Stimulated activated CD4-positive, alpha-beta T cell treated with anti-CD3 and anti-CD28 coated beads, Interleukin-4, amount 100 ng/mL, for 1 hour (primary cell): ENCODE measurements around the gene VAPA.

Experiments
- DNase-seq: peaks from one replicate; pipeline ENCODE4 v3.0.0-alpha.2; 2020

Gene VAPA

DNA sequence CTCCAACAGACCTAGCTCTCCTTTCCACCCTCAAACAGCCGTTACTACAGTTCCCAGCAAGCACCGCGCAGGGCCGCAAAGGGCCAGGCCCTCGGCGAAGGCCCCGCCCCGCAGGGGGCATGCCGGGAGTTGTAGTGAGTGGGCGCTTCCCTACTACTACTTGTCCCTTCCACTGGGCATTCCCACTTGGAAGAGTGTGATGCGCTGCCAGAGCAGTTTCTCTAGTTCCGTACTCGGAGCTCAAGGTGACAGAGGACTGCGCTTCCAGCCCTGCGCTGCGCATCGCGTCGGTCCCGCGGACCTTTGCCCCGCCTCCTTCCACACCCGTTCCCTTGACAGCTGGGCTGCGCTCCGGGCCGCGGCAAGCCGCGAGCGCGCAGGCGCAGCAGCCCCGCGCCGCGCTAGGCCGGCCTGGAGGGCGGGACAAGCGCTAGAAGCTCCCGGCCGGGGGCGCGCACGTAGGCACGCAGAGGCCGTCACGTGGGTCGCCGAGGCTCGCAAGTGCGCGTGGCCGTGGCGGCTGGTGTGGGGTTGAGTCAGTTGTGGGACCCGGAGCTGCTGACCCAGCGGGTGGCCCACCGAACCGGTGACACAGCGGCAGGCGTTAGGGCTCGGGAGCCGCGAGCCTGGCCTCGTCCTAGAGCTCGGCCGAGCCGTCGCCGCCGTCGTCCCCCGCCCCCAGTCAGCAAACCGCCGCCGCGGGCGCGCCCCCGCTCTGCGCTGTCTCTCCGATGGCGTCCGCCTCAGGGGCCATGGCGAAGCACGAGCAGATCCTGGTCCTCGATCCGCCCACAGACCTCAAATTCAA, at the start of gene VAPA:
TSS of gene VAPA (plus strand) at position 491 of the 808 bp plus-strand sequence. CDS start at position 732, 241 bp downstream.
- DNase-seq = peak; percentile 92

DNA sequence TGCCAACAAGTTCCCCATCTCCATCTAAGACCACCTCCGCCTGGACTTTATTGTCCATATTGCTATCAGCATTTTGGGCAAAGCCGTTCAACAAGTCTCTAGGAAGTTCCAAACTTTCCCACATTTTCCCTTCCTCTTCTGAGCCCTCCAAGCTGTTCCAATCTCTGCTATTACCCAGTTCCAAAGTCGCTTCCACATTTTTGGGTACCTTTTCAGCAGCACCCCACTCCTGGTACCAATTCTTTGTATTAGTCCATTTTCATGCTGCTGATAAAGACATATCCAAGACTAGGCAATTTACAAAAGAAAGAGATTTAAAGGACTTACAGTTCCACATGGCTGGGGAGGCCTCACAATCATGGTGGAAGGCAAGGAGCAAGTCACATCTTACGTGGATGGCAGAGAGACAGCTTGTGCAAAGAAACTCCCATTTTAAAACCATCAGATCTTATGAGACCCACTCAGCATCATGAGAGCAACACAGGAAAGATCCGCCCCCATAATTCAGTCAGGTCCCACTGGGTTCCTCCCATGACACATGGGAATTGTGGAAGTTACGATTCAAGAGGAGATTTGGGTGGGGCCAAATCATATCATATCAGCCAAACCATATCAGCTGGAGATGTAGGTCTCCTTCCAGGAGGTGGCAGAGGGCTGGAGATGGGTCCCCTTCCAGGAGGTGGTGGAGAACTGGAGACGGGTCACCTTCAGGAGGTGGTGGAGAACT, 47.9 kb upstream of the VAPA start:
- DNase-seq = no peak

GRCh38 chr18:9866627-9867026, 47.2 kb upstream of the VAPA start:
- no peak for DNase-seq

DNA sequence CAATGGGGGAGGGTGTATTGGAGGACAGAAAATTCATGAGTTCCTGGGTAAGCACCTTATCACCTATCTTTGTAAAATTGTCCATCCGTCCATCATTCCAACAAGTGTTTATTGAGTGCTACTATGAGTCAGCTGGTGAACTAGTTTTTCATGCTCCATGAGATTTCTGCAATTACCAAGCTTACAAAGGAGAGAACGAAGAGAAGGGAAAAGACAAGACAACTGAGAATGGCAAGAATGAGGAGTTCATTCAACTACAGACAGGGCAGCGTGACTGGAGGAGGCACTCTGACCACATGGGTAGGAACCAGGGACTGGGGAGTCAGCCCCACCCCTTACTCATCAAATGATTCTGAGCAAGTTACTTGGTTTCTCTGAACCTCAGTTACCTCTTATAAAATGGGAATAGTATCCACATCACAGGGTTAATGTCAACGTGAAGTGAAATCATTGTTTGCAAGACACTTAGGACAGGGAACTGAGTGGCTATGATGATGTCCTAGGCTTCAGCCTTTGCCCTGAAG, 46.7 kb upstream of the VAPA start:
- no peak for DNase-seq

- DNase-seq = no peak
Observed at GRCh38 chr18:9868857-9869714, 44.7 kb upstream of the VAPA start.

DNA sequence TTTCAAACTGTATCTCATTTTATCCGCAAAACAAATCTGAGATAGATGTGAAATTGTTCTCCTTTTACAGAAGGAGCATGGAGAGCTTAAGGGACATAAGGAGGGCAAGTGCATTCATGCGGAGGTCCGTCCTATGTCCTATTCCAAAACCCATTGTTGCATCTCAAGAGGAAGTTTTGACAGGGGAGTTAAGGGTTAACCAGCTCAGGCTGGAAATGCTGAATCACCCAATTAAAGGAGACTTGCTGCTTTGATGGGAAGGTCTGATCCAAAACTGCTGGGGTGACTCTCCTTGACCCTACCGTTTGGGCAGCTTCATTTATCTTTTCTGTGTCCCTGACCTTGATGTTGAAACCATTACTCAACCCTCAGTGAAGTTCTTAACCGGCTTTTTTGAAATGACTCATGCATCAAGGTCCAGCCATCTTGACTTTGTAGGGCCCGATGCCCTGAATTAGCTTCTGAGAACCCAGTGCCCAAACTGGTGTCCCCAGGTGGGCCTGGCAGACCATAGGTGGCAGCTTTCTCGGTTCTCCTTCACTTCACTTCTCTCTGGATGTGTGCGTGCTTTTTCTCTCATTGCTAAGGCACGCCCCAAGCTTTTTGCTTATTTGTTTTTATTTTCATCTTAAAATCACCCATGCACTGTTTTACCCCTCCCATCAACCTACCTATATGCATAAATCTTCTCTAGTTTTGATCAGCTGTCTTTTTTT, 43.9 kb upstream of the VAPA start:
- DNase-seq = no peak

GRCh38 chr18:9870431-9871008, 43.3 kb upstream of the VAPA start:
- no peak for DNase-seq

- DNase-seq = no peak
Observed at GRCh38 chr18:9871244-9871746, 42.5 kb upstream of the VAPA start.

DNA sequence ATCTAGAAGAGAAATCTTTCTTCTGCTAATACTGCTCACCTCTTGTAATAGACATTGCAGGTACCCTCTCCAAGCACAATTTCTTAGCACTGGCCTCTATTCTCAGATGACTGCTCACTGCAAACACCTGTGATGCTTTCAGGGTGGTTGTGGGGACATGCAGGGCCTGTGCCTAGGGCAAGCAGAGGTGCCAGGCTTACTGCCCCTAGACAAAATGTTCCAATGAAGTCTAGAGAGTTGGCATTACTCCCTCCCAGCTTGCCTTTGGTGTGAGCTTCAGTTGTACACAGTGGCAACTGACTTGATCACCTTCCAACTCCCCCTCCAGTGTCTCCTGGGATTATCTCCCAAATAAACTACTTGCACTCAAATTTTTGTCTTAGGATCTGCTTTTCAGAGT, 41.0 kb upstream of the VAPA start:
- DNase-seq = no peak

GRCh38 chr18:9874728-9875127, 39.1 kb upstream of the VAPA start:
- no peak for DNase-seq

DNA sequence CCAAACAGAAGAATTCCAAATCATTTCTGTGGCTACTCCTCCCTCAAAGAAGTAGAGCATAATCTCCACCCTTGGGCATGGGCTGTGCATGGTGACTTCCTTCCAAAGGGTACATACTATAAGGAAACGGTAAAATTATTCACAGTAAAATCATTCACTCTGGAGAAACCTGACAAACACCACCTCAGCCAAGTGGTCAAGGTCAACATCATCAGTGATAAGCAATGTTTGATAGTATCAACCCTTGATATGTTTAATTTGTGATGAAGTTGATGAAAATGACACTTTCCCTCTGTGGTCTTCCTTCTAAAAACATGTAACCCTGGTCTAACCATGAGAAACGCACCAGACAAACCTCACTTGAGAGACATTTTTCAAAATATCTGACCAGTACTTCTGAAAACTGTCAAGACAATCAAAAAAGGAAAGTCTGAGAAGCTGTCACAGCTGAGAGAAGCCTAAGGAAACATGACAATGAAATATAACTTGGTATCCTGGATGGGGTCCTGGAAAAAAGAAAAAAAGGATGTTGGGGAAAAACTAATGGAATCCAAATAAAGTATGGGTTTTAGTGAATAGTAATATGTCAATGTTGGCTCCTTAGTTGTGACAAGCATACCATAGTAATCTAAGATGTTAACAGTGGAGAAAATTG, 37.5 kb upstream of the VAPA start:
- DNase-seq = no peak

DNA sequence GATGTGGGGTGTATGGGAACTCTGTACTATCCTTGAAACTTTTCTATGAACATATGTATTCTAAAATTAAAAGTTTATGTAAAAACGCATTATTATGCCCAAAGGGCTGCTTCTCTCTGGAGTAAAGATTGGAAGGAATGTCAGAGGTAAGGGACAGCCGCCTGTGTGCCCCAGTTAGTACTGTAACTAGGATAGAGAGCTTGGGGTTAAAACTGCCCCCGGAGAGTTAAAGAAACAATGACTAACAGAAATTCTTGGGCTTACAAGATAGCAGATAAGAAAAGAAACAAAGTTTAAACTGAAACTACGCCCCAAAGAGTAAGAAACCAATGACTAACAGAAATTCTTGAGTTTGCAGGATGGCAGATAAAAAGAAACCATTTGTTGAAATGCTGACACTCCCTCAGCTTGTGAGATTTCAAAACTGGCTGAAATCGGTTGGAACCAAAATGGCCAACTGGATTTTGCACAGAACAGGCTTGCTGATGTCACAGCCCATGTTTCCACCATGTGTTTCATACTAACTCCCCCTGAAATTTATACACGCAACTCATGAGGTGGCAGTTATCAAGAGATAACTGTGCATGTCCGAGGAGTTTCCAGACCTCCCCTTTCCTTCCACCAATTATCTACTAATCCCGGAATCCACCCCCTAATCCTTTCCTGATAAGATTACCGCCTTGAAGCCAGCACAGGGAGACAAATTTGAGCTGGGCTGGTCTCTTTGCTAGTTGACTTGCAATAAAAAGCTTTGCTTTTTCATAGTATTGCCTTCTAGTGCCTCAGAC, 36.8 kb upstream of the VAPA start:
- no peak for DNase-seq

DNA sequence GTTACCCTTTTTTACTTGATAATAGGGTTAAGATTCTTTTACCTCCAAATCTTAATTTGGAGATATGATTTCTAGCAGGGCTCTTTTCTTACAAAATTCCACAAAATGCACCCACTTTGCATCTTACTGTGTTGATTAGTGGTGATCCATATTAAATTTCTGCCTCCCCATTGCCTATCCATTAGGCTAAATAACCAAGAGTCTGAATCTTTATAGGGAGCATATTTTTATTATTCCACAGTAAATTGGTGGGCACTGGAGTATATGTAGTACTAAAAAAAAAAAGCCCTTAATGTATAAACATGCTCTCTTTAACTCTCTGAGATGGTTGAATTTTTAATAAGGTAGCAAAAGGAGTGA, 36.2 kb upstream of the VAPA start:
- DNase-seq = no peak

DNA sequence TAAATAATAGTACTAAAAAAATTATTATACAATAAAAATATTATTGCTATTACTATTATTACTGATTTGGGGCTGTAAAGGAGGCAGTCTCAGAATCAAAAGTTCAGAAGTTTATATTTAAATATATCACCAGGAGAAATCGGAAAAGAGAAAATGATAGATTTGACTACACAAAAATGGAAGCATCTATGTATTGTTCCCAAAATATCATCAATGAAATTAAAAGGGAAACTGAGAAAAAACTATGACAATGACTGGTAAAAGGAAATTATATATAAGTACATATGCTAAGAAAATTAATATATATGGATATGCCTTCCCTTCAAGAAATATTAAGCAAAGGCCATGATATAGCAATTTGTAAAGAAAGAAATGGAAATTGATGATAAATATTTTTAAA, 35.7 kb upstream of the VAPA start:
- no peak for DNase-seq

- DNase-seq = no peak
Observed at GRCh38 chr18:9878783-9879242, 35.0 kb upstream of the VAPA start.

GRCh38 chr18:9884090-9884489, 29.7 kb upstream of the VAPA start:
- DNase-seq = no peak

- no peak for DNase-seq
Observed at GRCh38 chr18:9884532-9885140, 29.2 kb upstream of the VAPA start.

DNA sequence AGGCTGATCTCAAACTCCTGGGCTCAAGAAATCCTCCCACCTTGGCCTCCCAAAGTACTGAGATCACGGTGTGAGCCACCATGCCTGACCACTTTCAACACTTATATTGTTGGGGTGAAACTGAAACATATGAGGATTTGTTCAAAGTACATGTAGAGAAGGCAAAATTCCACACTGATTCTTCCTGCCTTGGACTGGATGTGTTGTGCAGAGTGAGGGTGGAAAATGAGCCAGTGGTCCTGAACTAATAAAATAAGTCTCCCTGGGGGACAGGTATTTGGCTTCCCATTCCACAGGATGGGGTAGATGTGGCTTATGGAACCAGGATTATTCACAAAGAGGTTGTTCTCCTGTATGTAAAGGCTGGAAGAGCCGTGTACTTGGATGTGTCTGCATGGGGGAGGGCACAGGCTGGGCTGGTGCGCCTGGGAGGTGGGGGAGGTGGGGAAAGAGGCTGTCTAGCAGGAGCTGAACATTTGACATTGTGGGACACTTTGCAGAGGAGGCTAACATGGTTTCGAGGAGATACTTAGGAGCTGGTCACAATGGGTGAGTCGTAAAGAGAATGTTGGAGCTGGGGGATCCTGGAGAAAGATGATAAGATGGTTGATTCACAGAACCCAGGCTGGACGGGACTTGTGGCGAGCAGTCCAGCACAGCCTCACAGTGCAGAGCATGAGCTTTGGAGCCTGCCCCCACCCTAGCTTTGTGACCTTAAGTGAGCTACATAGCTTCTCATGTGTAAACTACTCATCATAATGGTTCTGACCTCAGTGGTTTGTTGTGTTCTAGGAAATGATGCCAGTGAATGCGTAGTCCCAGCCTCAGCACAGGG, 28.4 kb upstream of the VAPA start, which contains the start of gene TXNDC2:
TSS of gene TXNDC2 (plus strand) at position 804 of the 835 bp plus-strand sequence. CDS start 708 bp downstream, outside the sequence.
- no peak for DNase-seq

- no peak for DNase-seq
Observed at GRCh38 chr18:9886005-9886348, 27.8 kb upstream of the VAPA start.
